GDM1 (cell line): ENCODE results near the gene HS3ST4.
"Not testable (repeated sequence)": the region's sequence is repeated elsewhere in the genome, so short reads cannot be mapped to it uniquely, and the experiment has no call there.

ENCODE experiments used
- DNase-seq: peaks from one replicate; lab custom pipeline; 2025; lab: John Stamatoyannopoulos, UW

The HS3ST4 gene

DNA sequence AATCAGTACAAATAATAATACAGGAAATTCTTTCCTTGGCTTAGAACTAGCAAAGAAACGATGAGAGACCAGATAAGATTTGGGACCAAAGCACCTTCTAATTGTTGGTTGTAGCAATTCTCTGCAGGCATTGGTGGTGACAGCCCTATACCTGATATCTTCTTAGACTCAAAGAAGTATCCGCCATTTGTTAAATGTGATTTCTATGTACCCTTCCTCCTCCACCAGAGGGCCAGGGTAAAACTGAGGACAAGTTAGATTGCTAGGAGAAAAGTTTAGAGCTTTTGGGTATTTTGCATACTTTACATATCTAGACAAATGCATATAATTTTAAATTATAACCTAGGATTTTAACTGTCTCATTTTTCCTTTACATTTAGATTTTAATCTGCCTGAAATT lies 304.3 kb downstream of the HS3ST4 start:
- DNase-seq = no peak

GRCh38 chr16:26005336-26005735 lies 313.6 kb downstream of the HS3ST4 start:
- DNase-seq = no peak

- DNase-seq = no peak
Measured at GRCh38 chr16:26012376-26012775, 320.6 kb downstream of the HS3ST4 start.

GRCh38 chr16:26015776-26016175 lies 324.0 kb downstream of the HS3ST4 start:
- DNase-seq = no peak

DNA sequence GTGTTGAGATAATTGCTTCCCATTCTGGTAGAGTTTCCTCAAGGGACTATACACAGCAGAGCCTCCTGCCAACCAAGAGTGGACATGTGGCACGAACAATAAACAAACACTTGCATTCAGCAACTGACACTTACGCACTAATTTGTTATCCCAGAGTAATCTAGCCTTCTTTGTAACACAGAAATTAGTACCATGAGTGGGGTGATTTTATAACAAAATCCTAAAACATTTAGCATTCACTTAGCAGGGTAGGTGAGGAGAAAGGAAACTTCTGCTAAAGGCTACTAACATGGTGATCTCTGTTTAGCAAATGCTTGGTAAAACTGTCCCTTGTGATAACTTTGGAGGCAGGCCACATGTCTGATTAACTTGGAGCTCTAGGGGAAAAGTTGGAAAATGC lies 325.2 kb downstream of the HS3ST4 start:
- DNase-seq = no peak

DNA sequence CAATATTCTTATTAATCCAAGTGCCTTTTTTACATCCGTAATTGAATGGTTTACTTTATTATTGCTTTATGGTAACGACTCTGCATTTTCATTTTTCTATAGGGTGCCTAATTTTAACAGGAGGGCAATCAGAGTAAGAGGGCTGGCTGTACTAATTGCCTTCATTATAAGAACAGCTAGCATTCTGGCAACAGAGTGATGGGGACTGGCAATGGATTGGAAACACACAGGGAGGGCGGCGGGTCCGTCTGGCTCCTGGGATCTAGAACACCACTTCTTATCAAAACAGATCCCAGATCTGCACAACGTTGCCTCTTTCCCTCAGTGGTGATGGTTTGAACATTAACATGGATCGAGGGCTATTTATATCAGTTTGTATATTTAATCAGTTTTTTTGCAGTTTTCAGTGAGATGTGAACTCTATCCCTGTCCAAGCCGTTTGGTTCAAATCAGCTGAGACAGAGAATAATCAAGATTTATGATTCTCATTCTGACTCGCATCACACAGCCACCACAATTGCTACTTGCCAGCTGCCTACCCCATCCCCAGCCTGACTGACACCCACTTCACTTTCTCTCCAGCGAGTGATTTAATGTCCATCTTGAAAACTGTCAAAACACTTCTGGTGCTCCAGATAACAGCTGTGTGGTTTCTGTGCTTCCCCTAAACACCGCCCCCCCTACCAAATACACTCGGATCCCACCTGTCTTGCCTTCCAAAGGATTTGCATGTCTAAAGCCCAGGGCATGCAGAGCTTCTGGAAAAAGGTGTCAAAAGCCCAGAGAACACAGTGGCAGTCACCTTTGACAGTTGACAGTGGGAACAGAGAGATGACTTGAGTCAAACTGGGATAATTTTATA lies 327.9 kb downstream of the HS3ST4 start:
- no peak for DNase-seq

DNA sequence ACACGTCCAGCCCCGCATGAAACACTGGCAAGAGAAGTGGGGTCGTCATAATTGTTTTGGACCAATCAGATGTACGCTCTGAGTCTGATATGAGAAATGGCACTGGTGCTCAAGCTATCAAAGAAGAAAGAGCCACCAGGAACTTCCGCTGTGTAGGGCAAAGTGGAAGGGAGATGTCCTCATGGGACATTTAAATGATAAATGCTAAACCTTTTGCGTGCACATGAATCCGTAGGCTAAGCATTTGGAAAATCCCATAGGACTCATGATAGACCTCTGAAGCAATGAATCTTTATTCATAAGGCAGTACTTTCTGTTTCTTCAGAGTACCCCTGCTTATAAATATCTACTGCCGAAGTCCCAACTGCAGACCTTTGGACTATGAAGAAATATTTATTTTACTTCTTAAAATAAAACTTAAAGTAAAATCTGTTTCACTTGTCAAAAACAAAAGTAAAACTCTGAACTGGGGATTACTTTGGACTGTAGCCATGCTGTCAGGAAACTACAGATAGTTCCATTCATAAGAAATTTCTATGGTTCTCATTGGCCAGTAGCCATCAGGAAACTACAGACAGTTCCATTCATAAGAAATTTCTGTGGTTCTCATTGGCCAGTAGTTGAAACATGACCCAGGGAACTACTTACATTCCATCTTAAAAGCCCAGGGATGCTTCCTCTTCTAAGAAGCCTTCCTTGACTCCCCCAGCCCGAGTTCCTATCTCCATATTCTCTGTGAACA lies 335.1 kb downstream of the HS3ST4 start:
- no peak for DNase-seq

GRCh38 chr16:26031286-26031685 lies 339.5 kb downstream of the HS3ST4 start:
- DNase-seq = no peak

DNA sequence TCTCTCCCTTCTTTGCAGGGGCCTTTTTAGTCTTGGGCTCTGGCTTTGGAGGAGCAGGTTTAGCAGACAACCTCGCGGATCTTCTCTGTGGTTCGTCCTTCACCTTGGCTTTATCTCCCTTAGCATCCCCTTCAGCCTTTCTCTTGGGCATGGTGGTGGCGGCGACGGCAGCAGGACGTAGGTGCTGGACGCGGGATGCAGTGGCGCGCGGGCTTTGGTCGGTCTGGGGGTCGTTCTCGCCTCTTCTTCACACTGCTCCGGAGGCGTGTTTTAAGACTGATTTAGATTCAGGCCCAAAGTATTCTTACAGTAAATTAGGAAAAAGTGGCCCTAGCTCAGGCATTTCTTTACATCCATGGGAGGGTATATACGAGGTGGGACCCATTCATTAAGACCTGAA lies 340.9 kb downstream of the HS3ST4 start:
- not testable (repeated sequence) for DNase-seq

DNA sequence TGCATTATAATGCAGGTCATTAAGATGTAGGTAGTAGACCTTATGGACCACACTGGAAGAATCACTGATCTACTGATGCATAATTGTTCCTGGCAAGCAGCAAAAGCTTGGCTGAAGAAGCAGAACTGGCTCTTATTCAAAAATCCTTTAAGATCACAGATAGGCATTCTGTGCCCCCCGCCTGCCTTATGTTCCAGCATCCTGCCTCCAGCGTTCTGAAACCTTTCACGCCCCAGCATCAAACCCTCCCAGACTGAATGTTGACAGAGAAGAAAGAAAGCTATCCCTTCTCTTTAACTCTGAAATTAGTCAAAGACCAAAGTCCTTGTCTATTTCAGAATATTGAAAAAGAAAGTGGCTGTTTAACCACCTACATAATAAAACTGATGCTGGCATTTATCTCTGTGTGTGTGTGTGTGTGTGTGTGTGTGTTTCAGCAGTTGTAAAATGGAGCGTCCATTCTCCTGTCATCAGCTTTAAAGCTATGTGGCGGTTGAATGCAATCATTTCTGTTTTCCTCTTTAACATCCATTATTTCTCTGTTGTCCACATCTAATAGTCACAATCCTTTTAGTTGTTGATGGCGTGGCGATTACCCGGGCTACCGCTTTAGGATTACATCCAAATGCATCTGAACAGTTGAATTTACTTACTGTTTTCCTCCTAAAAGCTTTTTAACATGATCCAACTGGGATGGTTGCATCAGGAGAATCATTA lies 350.4 kb downstream of the HS3ST4 start:
- no peak for DNase-seq

- DNase-seq = no peak
Measured at GRCh38 chr16:26050472-26050871, 358.7 kb downstream of the HS3ST4 start.

DNA sequence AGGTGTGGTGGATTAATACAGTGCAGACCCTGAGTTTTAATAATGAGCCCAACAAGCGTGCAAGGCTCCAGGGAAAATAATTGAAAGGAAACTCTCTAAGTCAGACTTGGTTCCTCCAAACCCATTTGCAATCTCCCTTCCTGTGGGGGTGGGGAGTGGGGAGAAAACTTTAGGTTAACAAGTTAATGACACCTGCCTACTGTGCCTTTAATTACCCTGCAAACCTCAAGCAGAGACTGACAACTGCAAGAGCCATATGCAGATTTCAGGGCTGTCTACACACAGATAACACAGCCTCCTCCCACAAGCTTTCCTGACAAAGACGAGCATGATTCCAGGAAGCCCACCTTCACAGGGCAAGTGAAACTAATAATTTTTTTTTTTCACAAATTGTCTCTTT lies 359.3 kb downstream of the HS3ST4 start:
- DNase-seq = no peak

DNA sequence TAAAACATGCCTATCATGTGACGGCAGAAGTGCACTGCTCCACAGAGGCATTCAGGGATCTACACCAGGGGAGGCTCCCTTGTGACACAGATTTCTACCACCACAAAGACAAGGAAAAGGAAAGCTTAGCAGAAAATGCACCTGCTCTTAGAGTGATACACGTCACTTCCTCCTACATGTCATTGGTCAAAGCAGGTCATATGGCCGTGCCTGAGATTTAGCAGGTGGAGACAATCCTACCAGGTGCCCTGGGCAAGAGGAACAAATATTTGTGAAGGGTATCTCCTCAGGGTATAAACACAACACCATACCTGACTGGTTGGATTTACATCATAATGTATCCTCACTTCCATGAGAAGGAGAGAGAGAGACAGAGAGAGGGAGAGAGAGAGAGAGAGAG lies 362.1 kb downstream of the HS3ST4 start:
- no peak for DNase-seq

- no peak for DNase-seq
Measured at GRCh38 chr16:26058326-26058725, 366.6 kb downstream of the HS3ST4 start.

DNA sequence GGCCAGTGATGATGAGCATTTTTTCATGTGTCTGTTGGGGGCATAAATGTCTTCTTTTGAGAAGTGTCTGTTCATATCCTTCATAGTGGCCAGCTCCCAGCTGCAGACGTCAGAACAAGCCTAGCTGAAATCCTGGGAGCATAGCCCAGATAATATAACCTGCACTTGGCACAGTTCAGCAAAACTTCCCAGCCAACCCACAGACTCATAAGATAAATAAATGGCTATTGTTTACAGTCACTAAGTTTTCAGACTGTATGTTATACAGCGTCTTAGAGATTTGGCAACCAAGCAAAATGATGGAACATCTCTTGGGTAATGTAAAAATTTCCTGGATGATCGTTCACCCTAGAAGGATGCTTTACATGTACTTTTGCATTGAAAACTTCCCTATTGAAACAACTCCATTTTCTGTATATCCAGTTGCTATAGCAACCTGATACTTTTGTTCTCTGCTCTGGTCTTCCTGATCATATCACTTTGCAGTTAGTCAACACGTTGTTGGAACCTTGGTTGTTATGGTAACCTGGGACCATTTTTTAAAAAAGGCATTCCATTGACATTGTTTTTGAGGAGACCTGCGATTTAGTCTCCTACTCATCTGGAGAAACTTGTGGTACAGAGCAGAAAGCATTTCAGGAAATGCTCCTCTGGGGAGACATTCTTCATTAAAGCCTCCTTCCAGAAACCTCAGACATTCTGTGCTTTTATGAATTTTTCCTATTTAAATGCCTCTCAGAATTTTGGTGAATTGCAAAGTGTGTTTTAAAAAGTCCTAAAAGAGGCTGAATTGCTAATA lies 378.7 kb downstream of the HS3ST4 start:
- DNase-seq = no peak

DNA sequence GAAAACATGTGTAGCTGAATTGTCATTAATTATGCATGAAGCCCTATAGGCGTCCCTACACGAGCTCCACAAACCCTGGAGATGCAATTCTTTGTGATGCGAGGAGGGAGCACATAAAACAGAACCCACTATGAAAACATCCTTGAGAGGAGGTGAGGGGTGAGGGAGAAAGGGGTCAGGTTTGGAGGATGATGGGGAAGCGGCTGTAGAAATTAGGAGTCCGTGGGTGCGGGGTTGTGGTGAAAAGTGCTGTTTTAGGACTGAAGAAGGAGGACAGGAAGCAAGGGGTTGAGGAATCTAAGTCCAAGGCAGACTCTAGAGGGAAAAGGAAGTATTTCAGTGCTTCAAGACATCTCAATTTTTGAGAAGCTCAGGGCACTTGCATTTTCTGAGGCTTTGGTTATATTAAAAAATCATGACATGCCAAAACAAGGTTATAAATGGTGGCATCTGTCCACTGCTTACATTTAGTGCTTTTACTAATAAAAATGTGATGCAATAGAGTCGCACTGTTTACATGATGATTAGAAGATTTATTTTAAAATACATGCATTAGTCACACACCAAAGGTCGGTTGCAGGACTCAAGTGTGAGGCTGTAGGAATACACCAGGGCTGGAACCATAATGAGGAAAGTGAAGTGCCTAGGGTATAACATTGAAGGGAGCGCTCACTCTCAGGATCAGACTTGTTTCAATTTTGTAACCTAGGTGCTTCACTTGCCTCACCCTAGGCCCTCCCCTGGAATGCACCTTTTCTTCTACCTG lies 379.5 kb downstream of the HS3ST4 start:
- no peak for DNase-seq

GRCh38 chr16:26078716-26079355 lies 387.1 kb downstream of the HS3ST4 start:
- no peak for DNase-seq

DNA sequence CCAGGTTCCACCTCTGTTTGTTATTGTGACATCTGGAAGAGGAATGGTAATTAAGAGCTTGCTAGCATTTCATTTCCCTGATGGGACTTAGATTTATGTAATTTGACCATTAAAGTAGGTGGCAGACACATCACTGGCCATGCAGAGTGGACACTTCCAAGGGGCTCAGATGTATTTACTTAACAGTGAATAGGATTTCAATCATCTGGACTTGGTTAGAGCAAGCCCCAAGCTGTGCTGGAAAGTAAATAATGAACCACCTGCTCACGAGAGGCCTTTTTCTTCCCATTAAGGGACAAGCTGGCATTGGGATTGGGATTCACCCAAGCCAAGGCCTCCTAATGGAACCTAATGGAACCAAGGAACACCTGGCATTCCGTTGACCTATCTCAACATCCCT lies 395.3 kb downstream of the HS3ST4 start:
- no peak for DNase-seq

DNA sequence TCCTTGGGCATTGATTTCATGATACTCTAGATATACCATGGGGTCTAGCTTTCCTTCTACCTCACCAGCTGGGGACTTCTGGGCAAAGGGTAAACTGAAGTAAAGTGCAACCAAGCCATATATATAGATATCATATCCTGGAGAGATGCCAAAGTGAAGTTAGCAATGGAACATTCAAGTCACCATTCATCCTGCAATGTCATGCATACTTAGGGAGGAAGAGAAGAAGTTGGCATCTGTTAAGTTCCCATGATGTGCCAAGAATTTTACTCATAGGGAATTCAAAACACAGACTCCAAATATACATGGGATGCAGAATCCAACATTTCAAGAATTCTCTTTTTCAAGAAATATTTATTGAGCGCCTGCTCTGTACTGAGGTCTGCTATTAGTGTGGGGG lies 399.8 kb downstream of the HS3ST4 start:
- DNase-seq = no peak

DNA sequence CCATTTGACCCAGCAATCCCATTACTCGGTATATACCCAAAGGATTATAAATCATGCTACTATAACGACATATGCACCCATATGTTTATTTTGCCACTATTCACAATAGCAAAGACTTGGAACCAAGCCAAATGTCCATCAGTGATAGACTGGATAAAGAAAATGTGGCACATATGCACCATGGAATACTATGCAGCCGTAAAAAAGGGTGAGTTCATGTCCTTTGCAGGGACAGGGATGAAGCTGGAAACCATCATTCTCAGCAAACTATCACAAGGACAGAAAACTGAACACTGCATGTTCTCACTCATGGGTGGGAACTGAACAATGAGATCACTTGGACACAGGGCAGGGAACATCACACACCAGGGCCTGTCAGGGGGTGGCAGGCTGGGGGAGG lies 406.4 kb downstream of the HS3ST4 start:
- DNase-seq = not testable (repeated sequence)

DNA sequence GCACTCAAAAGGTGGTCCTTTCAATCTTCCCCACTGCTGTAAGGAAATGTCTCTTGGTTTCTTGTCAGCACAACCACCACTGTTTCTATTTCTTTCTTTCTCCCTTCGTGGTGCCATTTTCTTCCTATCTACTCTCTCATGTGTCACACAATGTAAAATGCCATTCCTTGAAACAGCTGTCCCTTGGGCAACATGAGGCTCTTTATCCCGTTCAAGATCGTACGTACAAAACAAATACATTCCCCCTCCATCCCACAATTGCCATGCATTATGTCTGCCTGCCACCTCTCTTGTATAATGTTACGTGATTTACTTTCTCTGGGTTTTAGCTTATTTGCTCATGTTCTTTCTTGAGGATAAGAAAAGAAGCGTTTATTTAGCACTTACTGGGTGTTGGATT lies 410.6 kb downstream of the HS3ST4 start:
- DNase-seq = no peak
